H1 (cell line): ENCODE measurements around the gene RAMP3. TPM values are rescaled to one million over a fixed set of nuclear protein-coding genes. Genes with fewer than 3 reads are reported as not detected.

Source experiments
- BACH1 ChIP-seq: IDR thresholded peaks from 2 replicates; pipeline ENCODE4 v1.6.1; 2012; ENCODE audit warnings: low read length, improper control_type of control experiment
- RXRA ChIP-seq: IDR thresholded peaks from 2 replicates; pipeline ENCODE4 v1.6.1; 2011; ENCODE audit warnings: low read depth, mild to moderate bottlenecking, low read length, moderate library complexity; ENCODE audit not compliant: insufficient read depth
- SIN3A ChIP-seq, 2 experiments: IDR thresholded peaks in 1 of 2; conservative IDR thresholded peaks in 1 of 2; 2 replicates each; pipeline ENCODE4 v1.6.1; 2011 to 2012; ENCODE audit warnings: low read length in 2 of 2, improper control_type of control experiment in 1 of 2, low read depth in 1 of 2, mild to moderate bottlenecking in 1 of 2
- polyA plus RNA-seq, 7 experiments: library from polyadenylated mRNA; depleted of rRNA in 3 of 7; stranded (reverse) in 5 of 7; unstranded in 2 of 7; fragments of >200 nt in 5 of 7; fragments of 200-250 nt in 2 of 7; gene quantifications; 1 replicate in 5 of 7; 2 replicates in 1 of 7; 4 replicates in 1 of 7; pipeline versions ENCODE4 v1.2.1 to v1.2.3, GENCODE V29; 2011 to 2013; ENCODE audit warnings: missing spikeins in 2 of 7, mixed read lengths in 2 of 7
- total RNA-seq: library from RNA; stranded (reverse); fragmentation: NEBNext Ultra II Directional; extraction: Animal tissue kit (Norgen Biotek cat#: 25700); gene quantifications from 2 replicates; pipeline ENCODE4 v1.2.1, GENCODE V29; 2021

The RAMP3 gene
- total and polyA plus RNA-seq, 2 of the 8 experiments (the other 6 are each of a cell fraction or from before 2014, with no cell fraction given) = 0.88 to 0.98 TPM

DNA sequence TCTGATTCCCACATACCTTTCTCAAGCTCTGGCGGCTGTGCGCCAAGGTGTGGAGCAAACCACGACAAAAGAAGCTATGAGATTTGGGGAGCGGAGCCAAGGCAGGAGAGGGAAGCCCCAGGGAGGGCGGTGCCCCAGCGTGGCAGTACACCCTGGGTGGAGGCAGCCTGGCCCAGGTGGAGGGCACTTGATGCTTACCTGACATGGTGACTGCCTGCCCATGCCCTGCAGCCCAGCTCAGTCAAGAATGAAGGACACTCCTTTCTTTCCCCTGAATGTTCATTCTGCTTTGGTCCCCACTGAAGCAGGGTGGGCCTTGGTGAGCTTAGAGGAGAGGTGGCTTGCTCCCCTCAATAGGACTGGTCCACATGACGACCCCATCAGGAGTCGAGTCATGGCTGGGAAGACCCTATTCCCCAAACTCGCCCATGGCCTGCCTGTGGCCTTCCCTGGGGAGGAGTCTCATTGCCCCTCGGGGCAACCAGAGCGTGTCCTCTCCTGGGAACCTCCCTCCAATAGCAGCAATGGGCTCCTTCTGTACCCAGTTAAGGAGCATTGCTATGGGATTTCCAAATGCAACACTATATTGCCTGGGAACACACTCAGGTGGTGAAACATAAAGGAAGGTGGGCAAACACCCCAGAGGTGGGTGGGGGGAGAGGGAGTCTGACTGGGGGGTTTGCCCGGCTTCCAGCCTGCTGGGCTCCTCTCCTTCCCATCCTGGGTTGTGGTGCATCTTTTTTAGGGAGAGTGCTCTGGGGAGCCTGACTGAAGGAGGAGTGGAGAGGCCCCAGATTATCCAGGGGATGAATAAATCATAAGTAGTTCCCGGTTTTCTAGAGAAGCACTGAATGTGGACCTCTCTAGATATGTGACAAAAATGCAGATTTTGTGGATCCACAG, 22.7 kb downstream of the RAMP3 start (continued):
- no peak for TF ChIP-seq BACH1
- TF ChIP-seq SIN3A (conservative IDR thresholded peaks at IDR 0.05 in 1 of 2, IDR thresholded peaks at IDR 0.05 in 1 of 2; ENCODE audit: low read depth in 1 of 2, low read length in 2 of 2) = no peak
- TF ChIP-seq RXRA = no peak
